MM.1S (cell line): ENCODE data around the gene MYMX.

Source experiments
- DNase-seq: peaks from one replicate; pipeline ENCODE4 v3.0.0-alpha.2; 2015
- H2AFZ ChIP-seq: fragments of 300-600 bp; sonication (generic); 2 replicates; pipeline ENCODE4 v1.6.0; 2016; ENCODE audit warnings: antibody characterized with exemption, low read length
- H3F3A ChIP-seq: fragments of 300-600 bp; sonication (generic); 2 replicates; pipeline ENCODE4 v1.6.1; 2016; ENCODE audit warnings: mild to moderate bottlenecking, antibody characterized with exemption, low read length, moderate library complexity, mixed read lengths; ENCODE audit not compliant: insufficient read depth
- H3K27ac ChIP-seq: fragments of 300-600 bp; sonication (generic); 2 replicates; pipeline ENCODE4 v1.5.1; 2016; ENCODE audit warnings: mild to moderate bottlenecking, low read length
- H3K27me3 ChIP-seq: fragments of 300-600 bp; sonication (generic); replicated peaks from 2 replicates; pipeline ENCODE4 v1.6.0; 2016; ENCODE audit warnings: low read length; ENCODE audit not compliant: insufficient read depth
- H3K36me3 ChIP-seq: fragments of 300-600 bp; sonication (generic); replicated peaks from 2 replicates; pipeline ENCODE4 v1.6.1; 2016; ENCODE audit warnings: mild to moderate bottlenecking, low read length, mixed read lengths; ENCODE audit not compliant: insufficient read depth
- H3K4me1 ChIP-seq: fragments of 300-600 bp; sonication (generic); 2 replicates; pipeline ENCODE4 v1.6.1; 2016; ENCODE audit warnings: low read length, mixed read lengths
- H3K4me2 ChIP-seq: fragments of 300-600 bp; sonication (generic); 2 replicates; pipeline ENCODE4 v1.6.0; 2016; ENCODE audit warnings: low read depth, low read length
- H3K4me3 ChIP-seq: fragments of 300-600 bp; sonication (generic); 2 replicates; pipeline ENCODE4 v1.5.1; 2016; ENCODE audit warnings: low read length, mixed read lengths
- H3K79me2 ChIP-seq: fragments of 300-600 bp; sonication (generic); 2 replicates; pipeline ENCODE4 v1.6.1; 2016; ENCODE audit warnings: mixed run types, low read length, mixed read lengths
- H3K9ac ChIP-seq: fragments of 300-600 bp; sonication (generic); 2 replicates; pipeline ENCODE4 v1.6.1; 2016; ENCODE audit warnings: low read length, mixed read lengths
- H3K9me2 ChIP-seq: fragments of 300-600 bp; sonication (generic); replicated peaks from 2 replicates; pipeline ENCODE4 v1.6.1; 2016; ENCODE audit warnings: mild to moderate bottlenecking, low read length, mixed read lengths; ENCODE audit not compliant: insufficient read depth
- H3K9me3 ChIP-seq: fragments of 300-600 bp; sonication (generic); replicated peaks from 2 replicates; pipeline ENCODE4 v1.6.1; 2016; ENCODE audit warnings: mild to moderate bottlenecking, low read length, mixed read lengths; ENCODE audit not compliant: insufficient read depth
- H4K20me1 ChIP-seq: fragments of 300-600 bp; sonication (generic); 2 replicates; pipeline ENCODE4 v1.6.1; 2016; ENCODE audit warnings: mild to moderate bottlenecking, low read length, moderate library complexity, mixed read lengths; ENCODE audit not compliant: insufficient read depth
- CTCF ChIP-seq: fragments of 300-600 bp; sonication (generic); IDR thresholded peaks from 2 replicates; pipeline ENCODE4 v1.5.1; 2016; ENCODE audit warnings: antibody characterized with exemption, low read length, mixed read lengths
- EZH2 ChIP-seq: fragments of 300-600 bp; sonication (generic); optimal IDR thresholded peaks from 2 replicates; pipeline ENCODE3; 2017; ENCODE audit warnings: low read depth, mild to moderate bottlenecking, antibody characterized with exemption, low read length, mixed read lengths
- EZH2phosphoT487 ChIP-seq: fragments of 300-600 bp; sonication (generic); IDR thresholded peaks from 2 replicates; pipeline ENCODE4 v1.6.1; 2018; ENCODE audit warnings: antibody characterized with exemption, low read length

The MYMX gene

GRCh38 chr6:44185953-44186634, 30.6 kb upstream of the MYMX start:
- TF ChIP-seq CTCF (no peak), EZH2 (no peak)
- Histone ChIP-seq H3K4me2 (no peak overlapping the region), H3K36me3 (no peaks in the 10 kb centered on the region), H3K79me2 (no peaks in the 10 kb centered on the region), H3K4me1 (no peaks in the 10 kb centered on the region), H3K4me3 (no peak overlapping the region), H3K27me3 (no peaks in the 10 kb centered on the region), H3K9me3 (no peaks in the 10 kb centered on the region), H3K9ac (no peak overlapping the region), H4K20me1 (no peaks in the 10 kb centered on the region), H3F3A (no peaks in the 10 kb centered on the region), H2AFZ (no peak overlapping the region), H3K9me2 (no peaks in the 10 kb centered on the region), H3K27ac (no peak overlapping the region)
- DNase-seq: no peak

GRCh38 chr6:44186635-44187025, 30.1 kb upstream of the MYMX start:
- Histone ChIP-seq H3K36me3 (no peaks in the 10 kb centered on the region), H3K4me3 (no peak overlapping the region), H3F3A (no peaks in the 10 kb centered on the region), H3K4me2 (no peak overlapping the region), H3K27ac (no peak overlapping the region), H3K9ac (no peak overlapping the region), H3K9me3 (no peaks in the 10 kb centered on the region), H3K4me1 (no peaks in the 10 kb centered on the region), H3K79me2 (no peaks in the 10 kb centered on the region), H2AFZ (no peak overlapping the region), H3K9me2 (no peaks in the 10 kb centered on the region), H3K27me3 (no peaks in the 10 kb centered on the region), H4K20me1 (no peaks in the 10 kb centered on the region)
- TF ChIP-seq EZH2 (no peak), CTCF (no peak), EZH2phosphoT487 (no peak)
- DNase-seq: no peak

- no peak for TF ChIP-seq CTCF
- TF ChIP-seq EZH2phosphoT487: no peak
- TF ChIP-seq EZH2: no peak
- no peaks in the 10 kb centered on the region for H3K27me3 ChIP-seq
- no peaks in the 10 kb centered on the region for H3K79me2 ChIP-seq
- H3K9me2 ChIP-seq: no peaks in the 10 kb centered on the region
- no peak overlapping the region for H3K9ac ChIP-seq
- H3F3A ChIP-seq: no peaks in the 10 kb centered on the region
- no peaks in the 10 kb centered on the region for H3K4me1 ChIP-seq
- H3K36me3 ChIP-seq: no peaks in the 10 kb centered on the region
- no peak overlapping the region for H3K4me2 ChIP-seq
- no peak overlapping the region for H3K27ac ChIP-seq
- no peak overlapping the region for H3K4me3 ChIP-seq
- no peaks in the 10 kb centered on the region for H4K20me1 ChIP-seq
- no peak overlapping the region for H2AFZ ChIP-seq
- no peak for DNase-seq
- no peaks in the 10 kb centered on the region for H3K9me3 ChIP-seq
Observed at GRCh38 chr6:44188819-44189218, 27.9 kb upstream of the MYMX start.
